Liver (tissue), 9 donors: Measurements from ENCODE around the gene BNC2. TPM values are rescaled to one million over a fixed set of nuclear protein-coding genes. Genes with fewer than 3 reads are reported as not detected.

Experiments
- DNase-seq: peaks from one replicate; pipeline ENCODE4 v3.0.0-alpha.2; 2017; ENCODE audit warnings: low spot score
- H3K27ac ChIP-seq, 2 donors: one replicate each; pipeline ENCODE4 v1.7.0; 2013; ENCODE audit warnings: inconsistent platforms in 2 of 2, low read length in 2 of 2, control low read depth in 1 of 2, low read depth in 1 of 2, mild to moderate bottlenecking in 1 of 2
- H3K27me3 ChIP-seq, 4 donors: one replicate each; pipeline versions ENCODE4 v1.6.1 to v1.7.0; 2013; ENCODE audit warnings: low read length in 3 of 4, inconsistent platforms in 1 of 4, mild to moderate bottlenecking in 1 of 4, moderate library complexity in 1 of 4; ENCODE audit not compliant: control insufficient read depth in 4 of 4, insufficient read depth in 4 of 4
- H3K36me3 ChIP-seq, 4 donors: one replicate each; pipeline versions ENCODE4 v1.6.1 to v1.7.0; 2013; ENCODE audit warnings: low read length in 3 of 4, mild to moderate bottlenecking in 3 of 4, low read depth in 1 of 4, moderate library complexity in 1 of 4; ENCODE audit not compliant: control insufficient read depth in 4 of 4, insufficient read depth in 3 of 4
- H3K4me1 ChIP-seq, 4 donors: one replicate each; pipeline versions ENCODE4 v1.6.1 to v1.7.0; 2013; ENCODE audit warnings: low read length in 3 of 4, mild to moderate bottlenecking in 3 of 4, moderate library complexity in 1 of 4; ENCODE audit not compliant: control insufficient read depth in 4 of 4, insufficient read depth in 4 of 4
- H3K4me3 ChIP-seq, 3 donors: one replicate each; pipeline versions ENCODE4 v1.6.1 to v1.7.0; 2013; ENCODE audit warnings: low read length in 3 of 3, control low read depth in 1 of 3, low read depth in 1 of 3, mild to moderate bottlenecking in 1 of 3
- H3K9ac ChIP-seq, 2 donors: one replicate each; pipeline ENCODE4 v1.7.0; 2013; ENCODE audit warnings: low read length in 2 of 2, mild to moderate bottlenecking in 2 of 2, moderate library complexity in 2 of 2, control low read depth in 1 of 2, low read depth in 1 of 2
- H3K9me3 ChIP-seq, 4 donors: one replicate each; pipeline versions ENCODE4 v1.6.1 to v1.7.0; 2013; ENCODE audit warnings: low read length in 3 of 4; ENCODE audit not compliant: control insufficient read depth in 4 of 4
- ATF3 ChIP-seq: IDR thresholded peaks from 2 replicates; pipeline ENCODE4 v1.6.1; 2016; ENCODE audit warnings: antibody characterized with exemption
- EGR1 ChIP-seq, 2 donors: IDR thresholded peaks; 2 replicates each; pipeline ENCODE4 v1.6.1; 2016 to 2018; ENCODE audit warnings: antibody characterized with exemption in 2 of 2, low read depth in 2 of 2
- FOXA1 ChIP-seq: IDR thresholded peaks from 2 replicates; pipeline ENCODE4 v1.6.1; 2016; ENCODE audit warnings: antibody characterized with exemption
- FOXA2 ChIP-seq: IDR thresholded peaks from 2 replicates; pipeline ENCODE4 v1.6.1; 2016; ENCODE audit warnings: antibody characterized with exemption
- GABPA ChIP-seq, 2 donors: IDR thresholded peaks in 1 of 2; conservative IDR thresholded peaks in 1 of 2; 2 replicates each; pipeline ENCODE4 v1.6.1; 2016; ENCODE audit warnings: antibody characterized with exemption in 2 of 2, mild to moderate bottlenecking in 1 of 2, moderate library complexity in 1 of 2
- HNF4A ChIP-seq, 2 donors: conservative IDR thresholded peaks; 2 replicates each; pipeline ENCODE4 v1.6.1; 2016; ENCODE audit warnings: antibody characterized with exemption in 2 of 2, mild to moderate bottlenecking in 2 of 2
- HNF4G ChIP-seq: IDR thresholded peaks from 2 replicates; pipeline ENCODE4 v1.6.1; 2016; ENCODE audit warnings: antibody characterized with exemption
- JUND ChIP-seq, 2 donors: IDR thresholded peaks; 2 replicates each; pipeline ENCODE4 v1.6.1; 2016; ENCODE audit warnings: antibody characterized with exemption in 2 of 2
- MAX ChIP-seq: IDR thresholded peaks from 2 replicates; pipeline ENCODE4 v1.6.1; 2016; ENCODE audit warnings: antibody characterized with exemption
- NR2F2 ChIP-seq: IDR thresholded peaks from 2 replicates; pipeline ENCODE4 v1.6.1; 2016; ENCODE audit warnings: antibody characterized with exemption
- RAD21 ChIP-seq, 2 donors: IDR thresholded peaks; 2 replicates each; pipeline ENCODE4 v1.6.1; 2016; ENCODE audit warnings: antibody characterized with exemption in 2 of 2, mild to moderate bottlenecking in 2 of 2
- RXRA ChIP-seq, 2 donors: IDR thresholded peaks; 2 replicates each; pipeline ENCODE4 v1.6.1; 2017 to 2018; ENCODE audit warnings: antibody characterized with exemption in 2 of 2, mild to moderate bottlenecking in 1 of 2
- SP1 ChIP-seq: IDR thresholded peaks from 2 replicates; pipeline ENCODE4 v1.6.1; 2018; ENCODE audit warnings: antibody characterized with exemption, mild to moderate bottlenecking
- TAF1 ChIP-seq: conservative IDR thresholded peaks from 2 replicates; pipeline ENCODE4 v1.6.1; 2016; ENCODE audit warnings: antibody characterized with exemption, mild to moderate bottlenecking
- YY1 ChIP-seq: IDR thresholded peaks from 2 replicates; pipeline ENCODE4 v1.6.1; 2016; ENCODE audit warnings: antibody characterized with exemption, mild to moderate bottlenecking
- WGBS: extraction: QIAGEN DNeasy Blood & Tissue Kit; methylation state at CpG from one replicate; pipeline ENCODE4 v1.1.7; 2013; 5-methylcytosine and 5-hydroxymethylcytosine counted together
- polyA plus RNA-seq, 2 donors: library from polyadenylated mRNA; stranded (reverse) in 1 of 2; unstranded in 1 of 2; fragments of 200-250 nt in 1 of 2; fragments of >200 nt in 1 of 2; fragmentation: Nextera tagmentation in 1 of 2; extraction: Ambion mirVana in 1 of 2; gene quantifications; one replicate each; pipeline versions ENCODE4 v1.2.1 to v1.2.3, GENCODE V29; 2013 to 2015
- total RNA-seq, 2 donors: library from RNA; depleted of rRNA; stranded (reverse); fragments of >200 nt; gene quantifications; one replicate each; pipeline ENCODE4 v1.2.3, GENCODE V29; 2014
- TF ChIP-seq, protein P1 (sequence below): fragments of 150-350 bp; IDR thresholded peaks from 2 replicates; pipeline ENCODE4 v1.5.1; 2017; ENCODE audit warnings: improper control_type of control experiment, low read depth, low read length; ENCODE audit not compliant: missing input control
- TF ChIP-seq, protein P2 (sequence below): IDR thresholded peaks from 2 replicates; pipeline ENCODE4 v1.6.1; 2016; ENCODE audit warnings: antibody characterized with exemption, mild to moderate bottlenecking
- donor health status: healthy.
- donor health status: healthy.
- donor health status: healthy.
- donor health status: healthy.
- donor health status: healthy.

The BNC2 gene
- total and polyA plus RNA-seq, 4 donors = 0.07 to 0.67 (median 0.08) TPM

DNA sequence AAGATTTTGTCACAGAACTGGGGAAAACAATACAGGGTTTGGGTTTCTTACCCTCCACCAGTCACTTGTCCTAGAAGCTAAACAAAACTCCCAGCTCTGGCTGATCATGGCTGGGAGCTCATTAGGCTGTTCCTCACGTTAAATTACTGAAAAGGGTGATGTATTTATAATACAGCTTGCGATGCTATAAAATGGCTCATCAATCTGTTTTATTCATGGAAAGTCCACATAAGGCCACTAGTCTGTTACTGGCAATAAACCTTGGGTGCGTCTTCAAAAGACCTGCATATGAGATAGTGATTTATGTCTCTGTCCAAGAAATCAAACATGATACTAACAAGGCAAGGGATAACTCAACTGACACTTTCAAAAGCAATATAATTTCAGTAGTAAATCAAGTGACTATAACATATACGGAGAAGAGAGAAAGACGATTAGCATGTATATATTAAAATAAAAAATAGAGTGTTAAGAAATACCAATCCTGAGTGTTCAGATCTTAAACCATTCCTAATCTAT, 219.0 kb downstream of the BNC2 start (continued):
- TF ChIP-seq, protein P1, sequence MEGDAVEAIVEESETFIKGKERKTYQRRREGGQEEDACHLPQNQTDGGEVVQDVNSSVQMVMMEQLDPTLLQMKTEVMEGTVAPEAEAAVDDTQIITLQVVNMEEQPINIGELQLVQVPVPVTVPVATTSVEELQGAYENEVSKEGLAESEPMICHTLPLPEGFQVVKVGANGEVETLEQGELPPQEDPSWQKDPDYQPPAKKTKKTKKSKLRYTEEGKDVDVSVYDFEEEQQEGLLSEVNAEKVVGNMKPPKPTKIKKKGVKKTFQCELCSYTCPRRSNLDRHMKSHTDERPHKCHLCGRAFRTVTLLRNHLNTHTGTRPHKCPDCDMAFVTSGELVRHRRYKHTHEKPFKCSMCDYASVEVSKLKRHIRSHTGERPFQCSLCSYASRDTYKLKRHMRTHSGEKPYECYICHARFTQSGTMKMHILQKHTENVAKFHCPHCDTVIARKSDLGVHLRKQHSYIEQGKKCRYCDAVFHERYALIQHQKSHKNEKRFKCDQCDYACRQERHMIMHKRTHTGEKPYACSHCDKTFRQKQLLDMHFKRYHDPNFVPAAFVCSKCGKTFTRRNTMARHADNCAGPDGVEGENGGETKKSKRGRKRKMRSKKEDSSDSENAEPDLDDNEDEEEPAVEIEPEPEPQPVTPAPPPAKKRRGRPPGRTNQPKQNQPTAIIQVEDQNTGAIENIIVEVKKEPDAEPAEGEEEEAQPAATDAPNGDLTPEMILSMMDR = no peak
- TF ChIP-seq FOXA1 (no peak), MAX (no peak), EGR1 (IDR thresholded peaks at IDR 0.05; ENCODE audit: low read depth in 2 of 2) (no peak), ATF3 (no peak)

DNA sequence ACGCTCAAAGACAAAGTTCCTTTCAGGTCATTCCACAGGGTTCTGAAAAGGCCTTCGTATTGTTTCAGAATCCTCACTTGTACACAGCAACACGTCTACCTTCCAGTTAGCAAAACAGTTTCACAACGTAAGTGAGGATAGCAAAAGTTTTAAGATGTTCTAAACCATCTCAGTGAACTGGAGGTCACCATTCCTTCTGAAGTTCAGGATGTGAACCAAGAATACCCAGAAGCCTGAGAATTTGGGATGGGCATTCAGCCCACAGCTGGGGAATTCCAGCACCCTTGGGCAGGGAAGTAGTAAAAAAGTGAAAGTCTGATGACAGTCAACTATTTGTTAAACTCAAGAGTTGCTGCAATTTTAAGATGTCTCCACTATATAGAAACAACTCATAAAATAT, 224.5 kb downstream of the BNC2 start:
- TF ChIP-seq SP1 = no peak
- TF ChIP-seq, protein P2, sequence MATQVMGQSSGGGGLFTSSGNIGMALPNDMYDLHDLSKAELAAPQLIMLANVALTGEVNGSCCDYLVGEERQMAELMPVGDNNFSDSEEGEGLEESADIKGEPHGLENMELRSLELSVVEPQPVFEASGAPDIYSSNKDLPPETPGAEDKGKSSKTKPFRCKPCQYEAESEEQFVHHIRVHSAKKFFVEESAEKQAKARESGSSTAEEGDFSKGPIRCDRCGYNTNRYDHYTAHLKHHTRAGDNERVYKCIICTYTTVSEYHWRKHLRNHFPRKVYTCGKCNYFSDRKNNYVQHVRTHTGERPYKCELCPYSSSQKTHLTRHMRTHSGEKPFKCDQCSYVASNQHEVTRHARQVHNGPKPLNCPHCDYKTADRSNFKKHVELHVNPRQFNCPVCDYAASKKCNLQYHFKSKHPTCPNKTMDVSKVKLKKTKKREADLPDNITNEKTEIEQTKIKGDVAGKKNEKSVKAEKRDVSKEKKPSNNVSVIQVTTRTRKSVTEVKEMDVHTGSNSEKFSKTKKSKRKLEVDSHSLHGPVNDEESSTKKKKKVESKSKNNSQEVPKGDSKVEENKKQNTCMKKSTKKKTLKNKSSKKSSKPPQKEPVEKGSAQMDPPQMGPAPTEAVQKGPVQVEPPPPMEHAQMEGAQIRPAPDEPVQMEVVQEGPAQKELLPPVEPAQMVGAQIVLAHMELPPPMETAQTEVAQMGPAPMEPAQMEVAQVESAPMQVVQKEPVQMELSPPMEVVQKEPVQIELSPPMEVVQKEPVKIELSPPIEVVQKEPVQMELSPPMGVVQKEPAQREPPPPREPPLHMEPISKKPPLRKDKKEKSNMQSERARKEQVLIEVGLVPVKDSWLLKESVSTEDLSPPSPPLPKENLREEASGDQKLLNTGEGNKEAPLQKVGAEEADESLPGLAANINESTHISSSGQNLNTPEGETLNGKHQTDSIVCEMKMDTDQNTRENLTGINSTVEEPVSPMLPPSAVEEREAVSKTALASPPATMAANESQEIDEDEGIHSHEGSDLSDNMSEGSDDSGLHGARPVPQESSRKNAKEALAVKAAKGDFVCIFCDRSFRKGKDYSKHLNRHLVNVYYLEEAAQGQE = no peak
- DNase-seq = no peak
- no peaks in the 10 kb centered on the region for H3K9me3 ChIP-seq
- H3K27ac ChIP-seq = no peak overlapping the region
- H3K27me3 ChIP-seq = no peaks in the 10 kb centered on the region
- 89% methylated on average over 4 of the region's 4 CpGs for WGBS
- no peaks in the 10 kb centered on the region for H3K4me1 ChIP-seq
- no peaks in the 10 kb centered on the region for H3K36me3 ChIP-seq
- H3K9ac ChIP-seq = no peak overlapping the region
- H3K4me3 ChIP-seq = no peak overlapping the region

DNA sequence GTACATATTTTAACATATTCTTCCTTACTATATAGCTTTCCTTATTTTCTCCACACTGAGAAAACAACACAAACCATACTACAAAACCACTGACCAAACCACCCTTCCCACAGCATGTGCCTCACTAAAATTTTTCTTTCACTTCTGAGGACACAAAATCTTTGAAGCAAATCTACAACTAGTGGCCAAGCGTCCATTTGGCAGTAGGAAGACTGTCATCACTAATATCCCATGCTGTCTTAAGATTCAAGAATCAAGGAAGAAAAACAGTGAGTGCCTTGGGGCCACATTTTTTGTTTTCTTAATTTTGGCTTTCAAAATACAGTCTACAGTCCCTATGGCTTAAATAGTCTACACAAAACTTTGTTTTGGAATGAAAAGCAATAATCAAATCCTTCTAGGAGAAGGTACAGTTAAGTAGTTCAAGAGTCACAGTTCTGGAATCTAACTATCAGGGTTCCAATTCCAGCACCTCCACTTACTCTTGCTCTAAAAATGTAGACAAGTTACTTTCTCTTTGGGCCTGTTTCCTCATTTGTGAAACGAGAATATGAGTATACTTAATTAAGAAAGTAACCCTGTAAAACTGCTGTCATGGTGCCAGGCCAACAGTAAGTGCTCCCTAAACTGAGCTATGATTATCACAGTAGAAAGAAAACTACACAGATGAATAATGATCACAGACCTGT, 227.9 kb downstream of the BNC2 start:
- Histone ChIP-seq H3K36me3 (no peaks in the 10 kb centered on the region), H3K9me3 (no peaks in the 10 kb centered on the region), H3K4me3 (no peak overlapping the region), H3K4me1 (no peaks in the 10 kb centered on the region), H3K9ac (no peak overlapping the region), H3K27ac (no peak overlapping the region), H3K27me3 (no peaks in the 10 kb centered on the region)
- WGBS = 69% methylated on average over 2 of the region's 2 CpGs
- no peak for DNase-seq
- TF ChIP-seq JUND (IDR thresholded peaks at IDR 0.05) (no peak), MAX (no peak), RAD21 (IDR thresholded peaks at IDR 0.05) (no peak), HNF4A (conservative IDR thresholded peaks at IDR 0.05) (no peak), TAF1 (no peak), FOXA2 (no peak), YY1 (no peak), SP1 (no peak), HNF4G (no peak), GABPA (IDR thresholded peaks at IDR 0.05 in 1 of 2, conservative IDR thresholded peaks at IDR 0.05 in 1 of 2) (no peak), NR2F2 (no peak), RXRA (IDR thresholded peaks at IDR 0.05) (no peak), ATF3 (no peak)
- TF ChIP-seq, protein P2 = no peak
- TF ChIP-seq, protein P1 = no peak
